MM.1S (cell line): Measurements from ENCODE around the gene TSSK3.

Experiments used
- CTCF ChIP-seq: fragments of 300-600 bp; sonication (generic); IDR thresholded peaks from 2 replicates; pipeline ENCODE4 v1.5.1; 2016; ENCODE audit warnings: antibody characterized with exemption, low read length, mixed read lengths
- EZH2 ChIP-seq: fragments of 300-600 bp; sonication (generic); optimal IDR thresholded peaks from 2 replicates; pipeline ENCODE3; 2017; ENCODE audit warnings: low read depth, mild to moderate bottlenecking, antibody characterized with exemption, low read length, mixed read lengths
- EZH2phosphoT487 ChIP-seq: fragments of 300-600 bp; sonication (generic); IDR thresholded peaks from 2 replicates; pipeline ENCODE4 v1.6.1; 2018; ENCODE audit warnings: antibody characterized with exemption, low read length

GRCh38 chr1:32336591-32336932, 25.8 kb upstream of the TSSK3 start:
- TF ChIP-seq CTCF = no peak
- TF ChIP-seq EZH2 = no peak
- no peak for TF ChIP-seq EZH2phosphoT487
